Cardiac fibroblast (primary cell): ENCODE results near the gene SFXN5.

Experiments
- DNase-seq, 2 donors: peaks; one replicate each; pipeline versions ENCODE4 v3.0.0 to v3.0.0-alpha.2; 2010; ENCODE audit warnings: low read depth in 2 of 2
- H3K4me3 ChIP-seq, 2 donors: replicated peaks in 1 of 2; 1 replicate in 1 of 2; 2 replicates in 1 of 2; pipeline ENCODE4 v1.5.1; 2011; ENCODE audit warnings: low read depth in 2 of 2, low read length in 2 of 2, mild to moderate bottlenecking in 2 of 2, moderate library complexity in 1 of 2
- CTCF ChIP-seq: IDR thresholded peaks from one replicate; pipeline ENCODE4 v1.5.1; 2011; ENCODE audit warnings: low read depth, mild to moderate bottlenecking, low read length, inconsistent platforms

The SFXN5 gene

GRCh38 chr2:72936660-72937355 lies 134.7 kb downstream of the SFXN5 start:
- DNase-seq, result no peak
- TF ChIP-seq CTCF, result no peak
- H3K4me3 ChIP-seq, result no peak overlapping the region

- no peak overlapping the region for H3K4me3 ChIP-seq
- TF ChIP-seq CTCF, result no peak
- no peak for DNase-seq
Observed at GRCh38 chr2:72935611-72935957, 135.9 kb downstream of the SFXN5 start.

- DNase-seq, result no peak
- peak; percentile 2 for TF ChIP-seq CTCF
- H3K4me3 ChIP-seq, result no peak overlapping the region
Observed at GRCh38 chr2:72934683-72935610, 136.6 kb downstream of the SFXN5 start.

GRCh38 chr2:72933646-72934151 lies 137.8 kb downstream of the SFXN5 start:
- no peak for TF ChIP-seq CTCF
- H3K4me3 ChIP-seq, result no peak overlapping the region
- DNase-seq, result no peak

GRCh38 chr2:72933207-72933606 lies 138.3 kb downstream of the SFXN5 start:
- no peak for DNase-seq
- no peak for TF ChIP-seq CTCF
- no peak overlapping the region for H3K4me3 ChIP-seq

- DNase-seq, result no peak
- no peak overlapping the region for H3K4me3 ChIP-seq
- TF ChIP-seq CTCF, result no peak
Observed at GRCh38 chr2:72932805-72933204, 138.7 kb downstream of the SFXN5 start.
